Activated CD4-positive, alpha-beta T cell treated with anti-CD3 and anti-CD28 coated beads, Interleukin-2, Interleukin-4, amounts not matched to agents 100 ng/mL and 50 ng/mL, durations not matched to agents 16 hours and 8 hours (primary cell): ENCODE results near the gene LPP.
A peak's percentile ranks its signal among the peaks of the same experiment; 100 is the strongest.

Experiments
- DNase-seq: peaks from one replicate; pipeline ENCODE4 v3.0.0-alpha.2; 2020; ENCODE audit warnings: low spot score

Gene LPP

DNA sequence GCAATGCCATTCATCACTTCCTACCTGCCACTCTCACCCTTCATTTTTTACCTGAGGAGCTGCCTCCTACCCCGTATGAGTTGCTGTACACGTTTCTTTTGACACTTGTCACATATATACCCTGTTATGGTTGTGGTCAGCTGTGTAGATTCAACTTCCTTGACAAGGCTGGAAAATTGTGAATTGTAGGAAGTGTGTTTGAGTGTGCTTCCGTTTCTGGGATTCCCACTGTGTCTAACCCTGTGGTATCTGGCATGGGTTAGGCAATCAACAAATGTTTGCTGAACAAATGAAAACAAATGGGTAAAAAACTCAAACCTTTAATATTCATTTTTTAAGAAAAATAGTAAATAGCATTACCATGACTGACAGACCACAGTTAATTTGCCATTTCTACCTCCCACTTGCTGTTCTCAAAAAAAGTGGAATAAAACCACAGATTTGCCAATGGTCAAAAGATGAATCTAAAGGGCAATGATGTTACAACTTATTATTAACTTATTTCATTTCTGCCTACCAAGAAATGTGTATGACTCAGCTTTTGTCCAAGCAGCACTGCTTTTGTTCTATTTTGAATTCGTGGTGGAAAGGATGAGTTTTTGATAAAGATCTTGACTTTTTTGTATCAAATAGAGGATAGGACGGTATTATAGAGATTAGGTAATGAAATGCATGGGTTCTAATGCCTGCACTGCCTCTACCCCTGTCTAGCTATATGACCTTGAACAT is 404.6 kb downstream of the LPP start:
- no peak for DNase-seq

DNA sequence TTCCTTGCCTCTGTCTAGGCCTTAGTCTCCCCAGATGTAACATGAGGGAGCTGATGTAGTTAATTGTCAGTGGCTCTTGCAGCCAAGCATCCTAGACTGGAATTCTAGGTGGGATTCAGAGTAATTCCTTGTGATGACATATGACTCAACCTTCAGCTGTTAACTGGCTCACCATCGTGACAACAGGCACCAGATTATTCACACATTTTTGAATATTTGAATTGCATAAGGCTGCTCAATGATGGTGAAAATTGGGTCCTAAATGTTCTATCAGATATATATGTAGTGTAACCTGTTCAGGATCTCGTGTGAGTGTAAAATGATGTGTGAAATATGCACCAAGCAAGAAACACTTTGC is 405.1 kb downstream of the LPP start:
- no peak for DNase-seq

DNA sequence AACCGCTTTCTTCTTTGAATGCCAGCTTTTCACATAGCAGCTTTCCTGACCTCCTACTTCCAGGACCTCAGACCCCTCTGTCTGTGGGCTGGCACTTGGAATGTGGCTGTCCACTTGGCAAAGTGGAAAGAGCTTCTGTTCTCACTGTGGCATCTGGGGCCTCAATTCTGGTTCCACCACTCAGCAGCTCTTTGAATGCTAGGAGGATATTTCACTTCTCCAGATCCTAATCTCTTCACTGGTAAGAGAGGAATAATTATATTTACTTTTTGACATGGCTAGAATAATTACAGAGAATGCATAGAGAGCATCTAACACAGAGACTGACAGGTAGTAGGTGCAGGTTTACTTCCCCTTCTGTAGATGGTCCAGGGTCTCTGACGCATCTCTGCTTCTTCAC is 405.9 kb downstream of the LPP start:
- no peak for DNase-seq

DNA sequence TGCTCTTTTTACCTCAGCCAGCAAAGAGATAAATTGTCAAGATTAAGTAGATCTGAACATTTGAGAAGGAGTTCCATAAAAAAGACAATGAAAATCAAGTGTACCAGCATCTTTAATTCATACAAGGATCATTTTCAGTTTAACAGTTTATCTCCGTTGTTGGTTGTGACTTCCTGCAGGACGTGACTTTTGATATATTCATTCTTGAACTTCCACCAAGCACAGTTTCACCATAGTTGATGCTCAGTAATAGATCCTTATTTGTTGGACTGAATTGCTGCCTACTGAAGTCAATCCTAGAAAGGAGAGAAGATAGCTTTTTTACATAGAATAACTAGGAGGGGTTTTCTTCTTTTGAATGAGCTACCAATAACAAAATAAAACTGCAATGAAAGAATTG is 408.2 kb downstream of the LPP start:
- DNase-seq: peak; percentile 11

DNA sequence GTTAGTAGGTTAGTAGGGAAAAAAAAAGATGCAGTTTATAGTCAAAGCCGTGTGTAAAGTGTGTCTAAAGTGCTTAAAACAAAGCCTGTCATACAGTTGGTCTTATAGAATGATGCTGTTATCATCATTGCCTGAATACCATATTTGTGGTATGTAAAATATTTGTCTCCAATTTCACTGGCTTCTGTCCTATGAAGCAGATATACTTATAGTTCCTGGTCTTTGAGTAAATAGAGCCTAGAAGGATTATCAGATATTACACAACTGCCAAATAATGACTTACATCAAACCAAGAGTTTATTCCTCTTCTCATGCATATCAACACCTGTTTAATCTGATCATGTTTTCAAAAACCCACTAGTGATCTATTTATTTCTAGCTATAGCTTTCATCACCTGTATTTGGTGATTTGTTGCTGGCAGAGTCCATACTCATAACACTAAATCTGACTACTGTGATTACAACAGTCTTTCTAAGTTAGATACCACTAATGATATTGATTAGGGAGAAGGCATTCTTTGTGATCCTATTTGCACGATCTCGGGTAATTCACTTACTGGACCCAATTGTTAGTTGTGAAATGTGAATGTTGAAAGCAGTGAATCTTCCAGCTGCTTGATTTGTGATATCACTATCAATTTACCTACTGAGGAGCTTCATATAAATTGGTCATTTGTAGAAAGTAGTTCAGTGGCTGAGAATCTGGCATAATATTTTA is 413.7 kb downstream of the LPP start:
- DNase-seq: no peak

DNA sequence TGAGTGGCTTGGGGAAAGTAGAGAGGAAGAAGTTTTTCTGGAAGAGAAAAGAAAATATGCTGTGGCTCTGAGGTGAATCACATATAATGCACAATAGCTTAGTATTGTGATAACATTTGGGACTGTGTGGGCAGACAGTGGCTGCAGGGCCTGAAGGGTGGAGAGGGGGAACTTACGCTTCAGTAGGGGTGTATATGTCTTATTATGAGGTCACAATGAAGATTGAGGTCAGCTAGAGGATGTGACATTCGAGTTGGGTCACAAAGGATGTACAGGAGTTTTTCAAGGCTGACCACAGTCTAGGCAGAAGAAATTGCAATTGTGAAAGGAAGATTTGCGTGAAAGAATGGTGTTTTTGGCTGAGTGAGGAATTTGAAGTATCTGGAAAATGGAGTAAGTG is 414.8 kb downstream of the LPP start:
- DNase-seq: no peak

DNA sequence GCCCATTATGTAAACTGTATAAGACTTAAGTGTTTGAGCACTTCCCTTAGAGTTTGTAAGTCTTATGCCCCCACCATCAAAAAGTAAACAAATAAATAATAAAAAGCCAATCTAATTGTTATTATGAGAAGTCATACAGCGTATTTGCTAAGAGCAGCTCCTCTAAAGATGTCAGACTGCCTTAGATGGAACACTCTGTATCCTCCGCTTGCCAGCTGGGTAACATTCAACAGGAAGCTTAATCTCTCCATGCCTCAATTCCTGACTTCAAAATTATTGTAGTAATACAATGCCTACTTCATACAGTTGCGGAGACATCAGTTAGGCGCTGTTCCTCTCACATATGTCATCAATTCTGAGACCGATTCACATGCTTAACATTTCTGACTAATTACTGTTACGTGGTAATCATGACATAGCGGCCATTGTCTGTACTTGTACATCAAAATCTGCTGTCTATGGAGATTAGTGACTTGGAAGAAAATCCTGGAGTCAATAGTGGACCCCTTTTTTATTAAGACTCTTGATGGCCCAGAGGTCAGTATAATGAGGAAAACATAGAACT is 417.7 kb downstream of the LPP start:
- no peak for DNase-seq

DNA sequence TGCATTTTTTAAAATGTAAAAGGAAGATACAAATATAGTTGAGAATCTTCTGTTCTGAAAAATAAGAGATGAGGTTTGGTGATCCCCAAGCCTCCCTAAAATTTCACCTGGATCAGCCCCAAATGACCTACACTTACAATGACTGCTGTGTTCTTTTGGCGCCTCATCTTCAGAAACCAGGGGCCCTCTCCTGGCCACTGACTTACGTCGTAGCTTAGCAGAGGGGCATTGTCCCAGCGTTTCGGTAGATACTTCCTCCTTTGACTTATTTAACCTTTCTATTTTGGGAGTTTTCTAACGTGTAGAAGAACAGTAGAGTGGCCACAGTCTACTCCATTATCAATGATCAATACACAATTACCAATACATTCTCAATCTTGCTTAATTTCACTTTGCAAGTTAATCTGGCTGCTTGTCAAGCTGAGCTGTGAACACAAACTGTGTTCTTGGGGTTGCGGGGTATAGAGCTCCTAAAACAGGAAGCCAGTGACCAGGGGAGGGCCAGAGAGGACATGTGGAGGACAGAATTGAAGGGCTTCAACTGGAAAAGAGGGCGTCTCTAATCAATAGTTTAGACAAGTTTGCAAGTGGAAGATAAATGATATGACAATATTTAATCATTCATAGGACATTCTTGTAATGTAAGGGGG is 419.5 kb downstream of the LPP start:
- DNase-seq: no peak

DNA sequence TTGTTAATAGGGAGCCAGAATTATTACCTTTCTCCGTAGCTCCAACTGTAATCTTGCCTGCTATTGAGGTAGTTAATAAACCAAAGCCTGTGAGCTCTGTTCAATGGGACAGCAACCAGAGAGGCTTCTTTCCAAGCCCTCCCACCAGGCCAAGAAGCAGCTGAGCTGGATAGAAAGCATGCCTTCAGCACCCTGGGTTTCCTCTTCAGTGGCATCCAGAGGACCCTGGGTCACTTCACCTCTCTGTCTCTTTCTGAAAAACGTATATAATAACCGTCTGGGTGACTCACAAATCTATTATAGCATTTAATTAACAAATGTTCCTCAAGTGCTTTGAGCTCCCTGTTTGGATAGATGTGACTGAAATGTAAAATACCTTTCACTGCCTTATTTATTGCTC is 420.0 kb downstream of the LPP start:
- DNase-seq: no peak

DNA sequence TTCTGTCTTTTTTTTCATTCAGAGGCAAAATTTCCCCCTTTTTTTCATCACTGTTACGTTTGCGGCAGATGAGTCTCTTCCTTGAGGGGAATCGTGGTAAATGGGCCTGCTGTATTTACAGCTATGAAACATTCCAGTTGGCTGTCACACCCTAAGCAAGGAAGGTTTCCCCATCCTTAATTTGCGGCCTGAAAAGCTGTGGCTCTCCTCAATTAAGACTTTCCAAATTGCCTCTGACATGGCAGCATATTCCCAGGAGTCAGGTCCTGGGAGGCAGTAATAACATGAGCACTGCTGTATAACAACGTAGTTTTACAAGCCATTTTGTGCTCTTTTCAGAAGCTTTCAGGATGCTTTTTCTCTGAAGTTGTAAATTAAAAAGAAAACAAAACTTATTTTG is 420.9 kb downstream of the LPP start:
- no peak for DNase-seq

DNA sequence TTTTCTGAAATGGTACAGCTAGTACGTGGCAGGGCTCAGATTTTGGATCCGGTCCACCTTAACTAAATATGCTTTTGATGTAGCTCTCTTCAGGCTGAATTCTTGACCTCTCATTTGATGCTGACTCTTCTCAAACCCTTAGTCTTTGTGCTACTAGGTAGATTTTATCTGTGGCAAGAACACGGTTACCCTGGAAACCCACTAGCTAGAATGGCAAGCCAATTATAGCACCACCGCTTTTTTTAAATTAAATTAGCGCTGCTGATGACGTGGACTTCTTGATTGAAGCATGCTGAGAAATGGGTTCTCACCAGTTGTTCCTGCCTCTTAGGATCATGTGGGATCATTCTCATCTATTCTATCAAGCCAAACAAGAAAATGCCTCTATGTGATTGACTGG is 421.5 kb downstream of the LPP start:
- DNase-seq: no peak

DNA sequence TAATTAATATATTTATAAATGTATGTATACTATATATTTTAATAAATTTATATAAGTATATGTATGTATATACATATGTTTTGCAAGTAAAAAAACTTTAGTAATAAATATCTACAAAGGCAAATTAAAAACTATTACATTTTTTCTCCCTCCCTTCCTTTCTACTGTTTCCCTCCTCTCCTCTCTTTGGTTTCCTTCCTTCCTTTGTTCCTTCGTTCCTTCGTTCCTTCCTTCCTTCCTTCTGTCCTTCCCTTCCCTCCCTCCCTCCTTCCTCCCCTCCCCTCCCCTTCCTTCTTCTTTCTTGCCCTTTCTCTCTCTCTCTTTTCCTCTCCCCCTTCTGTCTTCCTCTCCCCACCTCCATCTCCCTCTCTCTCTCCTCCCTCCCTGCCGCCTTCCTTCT is 423.6 kb downstream of the LPP start:
- no peak for DNase-seq

DNA sequence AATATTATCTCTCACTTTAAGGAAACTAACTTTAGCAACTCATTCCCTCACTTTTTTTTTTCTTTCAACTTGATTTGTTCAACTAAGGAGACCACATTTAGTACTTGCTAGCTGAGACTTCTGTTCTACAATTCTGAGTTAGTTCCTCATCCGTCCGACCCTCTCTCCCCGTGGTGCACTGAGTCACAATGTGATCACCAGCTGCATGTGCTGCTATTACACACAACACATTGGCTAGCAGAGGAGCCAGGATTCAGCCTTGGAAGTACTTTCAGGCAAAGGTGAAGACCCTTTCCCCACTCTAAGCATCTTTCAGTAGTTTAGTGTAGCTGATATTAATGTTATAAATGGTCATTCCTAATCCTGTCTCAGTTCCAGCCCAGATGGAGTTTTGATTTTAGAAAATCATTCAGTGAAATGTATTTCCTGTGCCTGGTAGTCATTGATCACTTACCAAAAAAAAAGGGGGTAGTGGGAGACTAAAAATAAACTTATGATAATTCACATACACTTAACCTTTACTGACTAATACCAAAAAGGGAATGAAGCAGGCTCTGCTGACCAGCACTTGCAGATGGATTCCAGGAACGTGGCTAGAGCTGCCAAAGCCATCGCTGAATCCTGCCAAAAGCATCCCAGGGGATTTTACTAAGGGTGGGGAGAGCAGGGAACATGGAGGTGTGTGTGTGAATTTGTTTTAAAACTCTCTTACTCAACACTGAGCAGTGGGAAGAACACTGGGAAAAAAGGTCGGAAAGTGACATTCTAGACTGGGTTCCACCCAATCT is 424.8 kb downstream of the LPP start:
- DNase-seq: peak; percentile 23

DNA sequence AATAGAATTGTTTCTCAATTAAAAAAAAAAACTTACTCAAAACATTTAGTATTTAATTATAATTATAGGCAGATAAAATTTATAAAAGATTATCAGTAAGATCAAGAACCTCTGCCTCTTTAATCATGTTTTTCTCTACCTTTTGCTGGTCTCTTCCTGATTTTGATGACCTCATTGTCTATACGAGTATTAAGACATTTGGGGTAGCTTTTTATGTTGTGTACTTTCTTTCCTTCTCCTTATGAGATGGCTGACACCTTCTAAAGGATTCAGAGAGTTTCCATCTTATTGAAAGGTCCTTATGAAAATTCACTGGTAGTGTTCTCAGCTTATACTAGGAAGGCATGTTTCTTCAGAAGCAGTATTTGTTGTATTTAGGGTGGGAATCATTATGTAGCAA is 426.3 kb downstream of the LPP start:
- DNase-seq: no peak

DNA sequence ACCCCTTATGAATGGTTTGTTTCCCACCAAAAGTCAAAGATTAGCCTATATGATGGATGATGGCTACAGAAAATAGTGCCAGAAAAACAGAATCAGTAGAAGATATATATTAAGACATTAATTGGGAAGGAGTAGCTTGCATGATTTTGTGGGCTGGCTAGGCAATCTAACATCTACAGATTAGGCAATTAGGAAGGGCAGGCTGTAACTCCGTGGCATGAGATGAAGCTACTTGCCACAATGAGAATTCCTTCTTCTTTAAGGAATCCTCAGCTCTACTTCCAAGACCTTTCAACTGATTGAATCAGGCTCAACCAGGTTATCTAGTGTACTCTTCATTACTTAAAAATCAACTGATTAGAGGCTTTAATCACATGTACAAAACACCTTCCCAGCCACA is 426.7 kb downstream of the LPP start:
- DNase-seq: no peak

DNA sequence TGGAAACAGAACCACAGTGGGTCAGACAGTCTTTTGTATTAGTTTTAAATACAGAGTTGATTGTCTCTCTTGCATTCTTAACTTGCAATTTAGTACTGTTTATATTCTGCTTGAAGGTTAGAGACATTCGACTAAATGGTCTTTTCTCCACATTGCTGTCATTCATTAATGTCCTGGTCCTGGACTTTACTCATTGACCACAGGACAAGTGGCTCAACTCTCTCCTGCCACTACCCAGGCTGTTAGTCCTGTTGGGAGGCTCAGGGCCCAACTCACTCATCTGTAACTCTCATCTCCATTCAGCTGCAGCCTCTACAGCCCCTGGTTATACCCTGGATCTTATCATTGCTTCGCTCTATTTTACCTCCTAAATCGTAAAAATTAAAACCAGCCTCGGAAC is 427.4 kb downstream of the LPP start:
- DNase-seq: no peak

DNA sequence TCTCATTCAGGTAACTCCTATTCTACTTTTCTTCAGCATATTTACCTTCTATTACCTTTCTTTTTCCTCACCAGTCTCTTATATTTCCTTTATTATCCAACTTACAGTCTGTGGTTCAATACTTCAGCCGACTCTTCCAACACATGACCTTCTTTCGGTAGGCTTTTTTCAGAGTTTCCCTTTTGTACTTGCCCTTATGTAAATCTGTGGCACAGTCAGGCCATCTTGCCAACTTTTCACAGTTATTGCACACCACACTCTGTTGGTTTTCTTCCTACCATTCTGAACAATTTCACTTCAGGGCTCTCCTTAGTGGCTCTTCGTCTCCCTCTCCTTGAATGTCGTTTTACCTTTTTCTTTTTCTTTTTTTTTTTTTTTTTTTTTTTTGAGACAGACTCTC is 427.8 kb downstream of the LPP start:
- no peak for DNase-seq

DNA sequence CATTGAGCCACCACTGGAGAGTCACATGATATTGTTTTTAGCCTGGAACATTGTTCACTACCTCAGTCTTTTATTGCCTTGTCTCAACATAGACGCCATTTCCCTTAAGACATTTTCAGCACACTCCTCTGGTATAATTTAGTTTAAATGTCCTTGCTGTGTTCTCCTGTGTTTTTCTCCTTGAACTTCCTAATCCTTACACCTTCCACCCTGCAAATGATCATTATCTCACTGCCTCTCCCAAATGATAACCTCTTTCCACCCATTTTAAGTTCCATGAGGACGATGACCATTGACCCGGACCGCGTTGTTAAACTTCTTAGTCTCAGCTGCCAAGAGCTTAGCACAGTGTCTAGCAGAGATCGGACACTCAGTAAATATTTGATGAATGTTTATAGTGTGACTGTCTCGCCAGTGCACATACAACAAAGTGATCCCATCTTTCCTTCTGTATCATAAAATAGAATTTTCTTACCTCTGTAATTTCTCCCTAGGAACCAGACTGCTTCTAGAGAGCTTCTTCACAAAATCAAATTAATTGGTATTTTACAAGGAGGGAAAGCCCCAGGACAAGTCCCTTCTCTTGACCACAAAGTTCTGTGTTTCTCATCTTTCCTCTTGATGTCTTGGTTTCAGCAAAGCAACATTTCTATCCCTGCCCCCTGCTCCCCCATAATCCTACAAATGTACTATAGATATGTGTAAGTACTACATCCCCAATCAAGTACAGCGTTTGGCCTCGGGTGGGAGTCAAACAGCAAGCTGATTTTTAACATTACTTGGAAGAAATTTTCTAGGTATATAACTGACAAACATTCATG is 429.6 kb downstream of the LPP start:
- peak; percentile 47 for DNase-seq

DNA sequence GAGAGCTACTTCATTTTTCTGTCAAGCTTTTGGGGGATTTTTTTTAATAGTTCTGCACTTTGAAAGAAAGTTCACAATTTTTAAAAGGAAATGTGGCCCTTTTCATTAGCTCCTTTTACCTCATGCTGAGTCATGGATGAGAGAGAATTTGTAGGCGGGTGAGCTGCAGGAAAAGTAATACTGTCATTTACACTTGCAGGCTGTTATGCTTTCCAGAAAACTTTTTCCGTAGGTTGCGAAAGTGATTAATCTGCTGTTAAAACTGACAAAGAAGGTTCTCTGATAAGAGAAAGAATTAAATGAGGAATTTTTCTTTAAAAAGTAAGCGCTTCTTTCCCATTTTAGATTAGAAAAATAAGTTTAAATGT is 430.2 kb downstream of the LPP start:
- DNase-seq: peak; percentile 56

DNA sequence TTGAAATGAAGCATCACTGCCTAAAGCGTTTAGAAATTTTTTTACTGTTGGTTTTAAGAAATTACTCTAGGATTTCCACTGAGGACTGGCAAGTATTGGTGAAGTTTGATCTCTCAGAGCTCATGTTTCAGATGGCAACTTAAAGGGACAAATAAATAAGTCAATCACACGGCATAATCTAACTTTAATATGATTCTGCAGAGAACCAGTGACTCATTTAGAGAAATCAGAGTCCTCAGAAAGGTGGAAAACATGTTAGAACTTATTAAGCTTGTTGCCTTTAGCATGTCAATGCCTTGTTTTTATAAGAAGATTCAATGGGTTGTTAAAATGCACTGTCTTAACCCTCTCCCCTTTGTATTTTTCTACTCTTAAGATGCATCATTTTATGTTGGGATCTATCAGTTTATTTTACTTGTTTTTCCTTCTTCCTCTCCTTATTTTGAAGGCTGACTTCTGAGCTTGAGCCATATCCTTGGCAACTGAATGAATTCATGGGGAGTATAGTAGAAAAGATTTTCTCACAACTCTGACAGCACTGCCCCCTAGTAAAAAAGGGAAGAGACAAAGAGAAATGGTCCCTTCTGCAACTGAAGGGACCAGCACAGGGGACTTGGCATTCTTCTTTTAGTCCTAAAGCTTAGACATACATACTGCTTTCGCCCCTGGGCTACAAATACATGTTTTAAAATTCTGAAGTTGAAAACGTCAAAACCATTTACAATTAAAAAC is 431.2 kb downstream of the LPP start:
- peak; percentile 32 for DNase-seq

DNA sequence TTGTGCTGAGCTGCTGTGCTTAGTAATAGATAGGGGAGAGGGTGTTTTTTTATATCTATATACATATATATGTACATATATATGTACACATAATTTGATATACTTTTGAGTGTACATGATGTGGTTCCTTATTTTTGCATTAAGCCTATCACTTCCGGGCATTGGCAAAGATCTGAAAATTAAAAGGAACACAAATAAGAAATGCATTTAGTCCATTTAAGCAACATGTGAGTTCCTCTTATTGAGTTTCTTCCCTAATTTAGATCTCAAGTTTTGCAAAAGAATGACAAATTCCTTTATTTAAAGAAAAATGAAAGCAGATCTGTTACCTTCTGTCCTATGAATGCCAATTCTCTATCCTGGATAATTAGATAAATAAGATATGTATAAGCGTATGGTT is 435.1 kb downstream of the LPP start:
- DNase-seq: no peak
